Stimulated activated CD4-positive, alpha-beta T cell treated with anti-CD3 and anti-CD28 coated beads, TNF-alpha, amount 100 ng/mL, for 48 hours (primary cell): Measurements from ENCODE around the gene SERPINE3.

Source experiments
- DNase-seq, 3 donors: peaks; one replicate each; pipeline ENCODE4 v3.0.0-alpha.2; 2020; ENCODE audit warnings: low read depth in 3 of 3

Gene SERPINE3

GRCh38 chr13:51328488-51328887 lies 11.0 kb upstream of the SERPINE3 start:
- DNase-seq = no peak

GRCh38 chr13:51329606-51330005 lies 9.9 kb upstream of the SERPINE3 start:
- no peak for DNase-seq

- no peak for DNase-seq
These were observed 8.7 kb upstream of the SERPINE3 start for GRCh38 chr13:51330791-51331190.

GRCh38 chr13:51331354-51331861 lies 8.1 kb upstream of the SERPINE3 start:
- DNase-seq = peak in 1 of 3 donors; percentile 6

GRCh38 chr13:51332566-51333361 lies 6.7 kb upstream of the SERPINE3 start:
- no peak for DNase-seq

- no peak for DNase-seq
These were observed 6.1 kb upstream of the SERPINE3 start for GRCh38 chr13:51333421-51333820.

- no peak for DNase-seq
These were observed 5.7 kb upstream of the SERPINE3 start for GRCh38 chr13:51333826-51334225.

- DNase-seq = no peak
These were observed 2.7 kb upstream of the SERPINE3 start for GRCh38 chr13:51336746-51337145.

- no peak for DNase-seq
These were observed 651 bp downstream of the SERPINE3 start for GRCh38 chr13:51339952-51340732.

- DNase-seq = no peak
These were observed 1.7 kb downstream of the SERPINE3 start for GRCh38 chr13:51341232-51341631.

- DNase-seq = no peak
These were observed 2.3 kb downstream of the SERPINE3 start for GRCh38 chr13:51341791-51342190.

- DNase-seq = no peak
These were observed 3.2 kb downstream of the SERPINE3 start for GRCh38 chr13:51342706-51343105.

- DNase-seq = no peak
These were observed 4.0 kb downstream of the SERPINE3 start for GRCh38 chr13:51343475-51343874.

- DNase-seq = no peak
These were observed 6.9 kb downstream of the SERPINE3 start for GRCh38 chr13:51346397-51346796.

GRCh38 chr13:51347099-51347498 lies 7.6 kb downstream of the SERPINE3 start:
- DNase-seq = no peak

GRCh38 chr13:51348069-51348967 lies 8.8 kb downstream of the SERPINE3 start:
- no peak for DNase-seq

- DNase-seq = no peak
These were observed 9.5 kb downstream of the SERPINE3 start for GRCh38 chr13:51349016-51349415.

GRCh38 chr13:51355217-51355616 lies 15.7 kb downstream of the SERPINE3 start:
- no peak for DNase-seq

GRCh38 chr13:51357928-51358595 lies 18.6 kb downstream of the SERPINE3 start:
- DNase-seq = no peak

GRCh38 chr13:51359352-51359751 lies 19.9 kb downstream of the SERPINE3 start:
- DNase-seq = no peak

GRCh38 chr13:51360489-51360888 lies 21.0 kb downstream of the SERPINE3 start:
- DNase-seq = no peak
